DOHH2 (cell line): ENCODE data around the gene CARM1.
A peak's percentile ranks its signal among the peaks of the same experiment; 100 is the strongest.

Source experiments
- CTCF ChIP-seq: fragments of 200-600 bp; sonication (generic); IDR thresholded peaks from one replicate; pipeline ENCODE4 v1.5.1; 2014; ENCODE audit warnings: antibody characterized with exemption, mild to moderate bottlenecking, low read depth, low read length; ENCODE audit not compliant: poor library complexity, severe bottlenecking
- EZH2phosphoT487 ChIP-seq: fragments of 200-600 bp; sonication (generic); IDR thresholded peaks from 2 replicates; pipeline ENCODE4 v1.6.1; 2017; ENCODE audit warnings: borderline replicate concordance, mild to moderate bottlenecking, antibody characterized with exemption, low read length, moderate library complexity, mixed read lengths

GRCh38 chr19:10936661-10937084 lies 65.3 kb downstream of the CARM1 start:
- peak; percentile 54 for TF ChIP-seq CTCF
- no peak for TF ChIP-seq EZH2phosphoT487
